GM12878 (cell line): ENCODE data around the gene HS3ST6.

Source experiments
- EZH2 ChIP-seq: IDR thresholded peaks from 2 replicates; pipeline ENCODE4 v1.6.1; 2012; ENCODE audit warnings: low read depth, mild to moderate bottlenecking, control low read depth, inconsistent platforms, low read length, borderline replicate concordance; ENCODE audit not compliant: control insufficient read depth
- POLR2AphosphoS2 ChIP-seq: IDR thresholded peaks from 2 replicates; pipeline ENCODE4 v1.6.1; 2011; ENCODE audit warnings: low read depth, mild to moderate bottlenecking, low read length, improper control_type of control experiment, moderate library complexity
- RAD21 ChIP-seq: IDR thresholded peaks from 2 replicates; pipeline ENCODE4 v1.6.1; 2011; ENCODE audit warnings: mild to moderate bottlenecking, low read depth, low read length, moderate library complexity; ENCODE audit not compliant: insufficient read depth
- SMC3 ChIP-seq: IDR thresholded peaks from 2 replicates; pipeline ENCODE4 v1.6.1; 2011; ENCODE audit warnings: low read length, improper control_type of control experiment, borderline replicate concordance
- SP1 ChIP-seq: IDR thresholded peaks from one replicate; pipeline ENCODE4 v1.6.1; 2011; ENCODE audit warnings: low read depth, low read length

- TF ChIP-seq RAD21 = no peak
- TF ChIP-seq SMC3 = no peak
- no peak for TF ChIP-seq POLR2AphosphoS2
- no peak for TF ChIP-seq EZH2
- no peak for TF ChIP-seq SP1
Observed at GRCh38 chr16:1890708-1891050, 27.5 kb downstream of the HS3ST6 start.
